Measurements from ENCODE around the gene KCNH3.

Gene KCNH3

GRCh38 chr12:49548481-49548821 is 9.6 kb downstream of the KCNH3 start:
- no peak for DNase-seq

DNA sequence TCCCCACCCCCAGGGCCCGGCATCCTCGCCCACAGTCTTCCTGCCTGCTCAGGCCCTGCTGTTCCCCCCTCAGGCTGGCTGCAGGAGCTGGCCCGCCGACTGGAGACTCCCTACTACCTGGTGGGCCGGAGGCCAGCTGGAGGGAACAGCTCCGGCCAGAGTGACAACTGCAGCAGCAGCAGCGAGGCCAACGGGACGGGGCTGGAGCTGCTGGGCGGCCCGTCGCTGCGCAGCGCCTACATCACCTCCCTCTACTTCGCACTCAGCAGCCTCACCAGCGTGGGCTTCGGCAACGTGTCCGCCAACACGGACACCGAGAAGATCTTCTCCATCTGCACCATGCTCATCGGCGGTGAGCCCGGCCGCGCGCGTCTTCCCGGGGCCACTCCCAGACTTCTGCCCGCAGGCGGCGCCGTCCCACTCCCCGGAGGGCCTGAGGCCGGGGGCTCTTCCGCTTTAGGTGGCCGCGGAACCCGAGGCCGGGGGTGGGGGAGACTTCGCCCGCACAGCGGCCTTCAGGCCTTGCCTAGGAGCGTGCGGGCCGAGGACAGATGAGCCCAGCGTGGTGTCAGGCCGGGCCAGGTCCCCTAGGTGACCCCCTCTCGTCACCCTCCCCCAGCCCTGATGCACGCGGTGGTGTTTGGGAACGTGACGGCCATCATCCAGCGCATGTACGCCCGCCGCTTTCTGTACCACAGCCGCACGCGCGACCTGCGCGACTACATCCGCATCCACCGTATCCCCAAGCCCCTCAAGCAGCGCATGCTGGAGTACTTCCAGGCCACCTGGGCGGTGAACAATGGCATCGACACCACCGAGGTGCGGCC is 10.2 kb downstream of the KCNH3 start:
- DNase-seq: no peak

DNA sequence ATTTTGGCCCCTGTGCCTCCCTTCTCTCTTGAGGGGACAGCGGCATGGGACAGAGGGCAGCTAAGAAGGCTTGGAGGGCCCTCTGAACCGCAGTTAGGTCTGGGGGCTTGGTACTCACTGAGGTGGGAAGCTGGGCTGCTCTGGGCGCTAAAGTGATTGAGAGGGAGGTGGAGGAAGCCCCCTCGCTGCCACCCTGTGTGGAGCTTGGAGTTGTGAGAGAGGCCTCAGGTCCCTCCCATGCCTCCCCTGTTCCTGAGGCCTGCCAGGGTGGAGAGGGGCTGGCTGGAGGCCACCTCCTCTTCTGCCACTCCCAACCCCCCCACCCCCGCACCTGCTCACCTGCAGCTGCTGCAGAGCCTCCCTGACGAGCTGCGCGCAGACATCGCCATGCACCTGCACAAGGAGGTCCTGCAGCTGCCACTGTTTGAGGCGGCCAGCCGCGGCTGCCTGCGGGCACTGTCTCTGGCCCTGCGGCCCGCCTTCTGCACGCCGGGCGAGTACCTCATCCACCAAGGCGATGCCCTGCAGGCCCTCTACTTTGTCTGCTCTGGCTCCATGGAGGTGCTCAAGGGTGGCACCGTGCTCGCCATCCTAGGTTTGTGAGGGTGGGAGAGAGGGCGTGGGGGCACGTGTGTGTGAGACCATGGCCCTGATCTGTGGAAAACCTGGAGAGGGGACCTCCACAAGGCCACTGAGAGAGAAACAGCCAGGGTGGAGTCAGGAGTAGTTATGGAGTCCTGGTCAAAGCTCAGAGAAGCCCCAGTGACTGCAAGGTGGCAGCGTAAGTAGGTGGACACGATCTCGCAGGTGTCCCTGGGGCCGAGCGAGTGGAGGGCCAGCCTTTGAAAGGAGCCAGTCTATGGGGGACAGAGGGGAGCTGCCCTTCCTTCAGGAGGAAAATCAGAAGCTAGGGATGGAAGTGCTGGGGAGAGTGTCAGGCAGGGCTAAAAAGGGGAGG is 11.2 kb downstream of the KCNH3 start:
- DNase-seq: no peak

DNA sequence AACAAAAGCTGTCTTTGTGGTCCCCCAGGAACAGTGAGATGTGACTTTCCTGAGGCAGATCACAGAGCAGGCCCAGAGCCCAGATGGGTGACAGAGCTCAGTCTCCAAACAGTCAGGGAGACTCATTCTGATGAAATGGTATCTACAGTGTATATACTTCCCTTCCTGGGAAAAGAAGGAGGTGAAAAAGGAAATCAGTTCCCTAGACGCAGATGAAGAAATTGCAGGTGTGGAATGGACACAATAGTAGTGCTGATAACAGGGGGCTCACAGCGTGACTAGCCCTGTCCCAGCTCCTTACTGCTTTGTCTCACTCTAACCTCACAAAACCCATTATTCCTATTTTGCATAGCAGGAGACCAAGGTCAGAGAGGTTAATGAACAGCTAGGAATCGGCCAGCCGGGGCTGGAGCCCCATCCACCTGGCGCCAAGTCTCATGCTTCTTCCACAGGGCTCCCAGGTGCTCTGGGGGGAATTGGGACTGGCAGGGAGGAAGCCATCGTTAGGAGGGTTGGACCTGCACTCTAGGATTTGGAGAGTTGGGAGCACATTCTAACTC is 11.9 kb downstream of the KCNH3 start:
- no peak for DNase-seq

GRCh38 chr12:49552014-49552413 is 13.2 kb downstream of the KCNH3 start:
- no peak for DNase-seq

DNA sequence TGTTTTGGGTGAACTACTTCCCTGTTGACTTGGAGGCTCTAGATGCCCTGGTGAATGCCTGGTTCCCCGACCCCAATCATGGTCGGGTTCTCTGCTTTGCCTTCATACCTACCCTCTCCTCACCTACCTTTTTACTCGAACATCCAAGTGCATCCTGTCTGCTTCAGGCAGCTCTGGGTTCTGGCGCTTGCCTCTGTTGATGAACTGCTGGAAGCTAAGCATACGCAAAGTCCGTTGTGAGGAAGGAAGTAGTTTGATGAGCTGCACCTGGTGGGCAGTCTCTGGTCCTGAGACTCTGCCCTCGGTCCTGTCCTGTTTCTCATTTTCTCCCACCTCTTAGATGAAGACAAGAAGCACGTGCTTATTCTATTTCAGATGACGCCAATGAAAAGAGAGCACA is 13.6 kb downstream of the KCNH3 start:
- DNase-seq: no peak

DNA sequence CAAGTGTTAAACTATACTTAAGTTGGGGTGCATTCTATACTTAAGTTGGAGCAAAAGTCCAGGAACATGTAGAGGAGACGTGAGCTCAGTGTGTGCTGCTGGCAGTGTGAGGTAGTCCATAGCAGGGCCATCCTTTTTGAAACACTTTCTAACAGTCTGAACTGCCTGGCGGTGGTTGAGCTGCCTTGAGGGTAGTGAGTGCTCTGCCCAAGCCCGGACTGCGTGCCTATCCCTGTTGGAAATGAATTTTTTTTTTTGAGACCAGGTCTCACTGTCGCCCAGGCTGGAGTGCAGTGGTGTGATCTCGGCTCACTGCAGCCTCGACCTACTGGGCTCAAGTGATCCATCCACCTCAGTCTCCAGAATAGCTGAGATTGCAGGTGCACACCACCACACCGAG is 14.1 kb downstream of the KCNH3 start:
- DNase-seq: no peak

- DNase-seq: no peak
Measured at GRCh38 chr12:49553512-49554088, 14.8 kb downstream of the KCNH3 start.

DNA sequence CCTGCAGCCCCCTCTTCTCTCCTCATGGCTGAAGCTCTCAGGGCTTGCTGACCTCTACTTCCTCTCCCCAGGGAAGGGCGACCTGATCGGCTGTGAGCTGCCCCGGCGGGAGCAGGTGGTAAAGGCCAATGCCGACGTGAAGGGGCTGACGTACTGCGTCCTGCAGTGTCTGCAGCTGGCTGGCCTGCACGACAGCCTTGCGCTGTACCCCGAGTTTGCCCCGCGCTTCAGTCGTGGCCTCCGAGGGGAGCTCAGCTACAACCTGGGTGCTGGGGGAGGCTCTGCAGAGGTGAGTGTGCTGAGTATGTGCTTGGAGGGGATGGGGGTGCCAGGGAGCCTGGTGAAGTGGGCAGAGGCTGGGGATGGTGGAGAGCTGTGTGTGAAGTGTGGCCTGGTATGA is 15.4 kb downstream of the KCNH3 start:
- no peak for DNase-seq

DNA sequence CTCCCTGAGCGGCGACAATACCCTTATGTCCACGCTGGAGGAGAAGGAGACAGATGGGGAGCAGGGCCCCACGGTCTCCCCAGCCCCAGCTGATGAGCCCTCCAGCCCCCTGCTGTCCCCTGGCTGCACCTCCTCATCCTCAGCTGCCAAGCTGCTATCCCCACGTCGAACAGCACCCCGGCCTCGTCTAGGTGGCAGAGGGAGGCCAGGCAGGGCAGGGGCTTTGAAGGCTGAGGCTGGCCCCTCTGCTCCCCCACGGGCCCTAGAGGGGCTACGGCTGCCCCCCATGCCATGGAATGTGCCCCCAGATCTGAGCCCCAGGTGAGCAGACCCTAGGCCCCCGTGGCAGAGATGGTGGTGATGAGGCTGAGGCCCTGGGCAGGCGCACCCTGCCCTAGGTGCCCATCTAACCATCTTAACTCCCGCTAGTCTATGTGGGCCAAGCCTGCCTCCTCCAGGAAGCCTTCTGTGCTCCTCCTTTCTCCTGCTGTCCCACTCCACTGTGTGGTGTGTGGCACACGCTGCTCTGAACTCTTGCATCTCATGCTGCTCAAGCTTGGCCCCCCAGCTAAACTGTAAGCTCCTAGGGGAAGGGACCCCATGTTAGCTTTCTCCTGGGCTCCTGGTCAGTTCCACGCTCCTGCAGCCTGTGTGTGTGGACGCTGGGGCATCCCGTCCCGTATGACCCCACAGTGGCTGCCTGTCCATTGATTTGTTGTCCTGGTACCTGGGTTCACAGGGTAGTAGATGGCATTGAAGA is 17.0 kb downstream of the KCNH3 start:
- no peak for DNase-seq

DNA sequence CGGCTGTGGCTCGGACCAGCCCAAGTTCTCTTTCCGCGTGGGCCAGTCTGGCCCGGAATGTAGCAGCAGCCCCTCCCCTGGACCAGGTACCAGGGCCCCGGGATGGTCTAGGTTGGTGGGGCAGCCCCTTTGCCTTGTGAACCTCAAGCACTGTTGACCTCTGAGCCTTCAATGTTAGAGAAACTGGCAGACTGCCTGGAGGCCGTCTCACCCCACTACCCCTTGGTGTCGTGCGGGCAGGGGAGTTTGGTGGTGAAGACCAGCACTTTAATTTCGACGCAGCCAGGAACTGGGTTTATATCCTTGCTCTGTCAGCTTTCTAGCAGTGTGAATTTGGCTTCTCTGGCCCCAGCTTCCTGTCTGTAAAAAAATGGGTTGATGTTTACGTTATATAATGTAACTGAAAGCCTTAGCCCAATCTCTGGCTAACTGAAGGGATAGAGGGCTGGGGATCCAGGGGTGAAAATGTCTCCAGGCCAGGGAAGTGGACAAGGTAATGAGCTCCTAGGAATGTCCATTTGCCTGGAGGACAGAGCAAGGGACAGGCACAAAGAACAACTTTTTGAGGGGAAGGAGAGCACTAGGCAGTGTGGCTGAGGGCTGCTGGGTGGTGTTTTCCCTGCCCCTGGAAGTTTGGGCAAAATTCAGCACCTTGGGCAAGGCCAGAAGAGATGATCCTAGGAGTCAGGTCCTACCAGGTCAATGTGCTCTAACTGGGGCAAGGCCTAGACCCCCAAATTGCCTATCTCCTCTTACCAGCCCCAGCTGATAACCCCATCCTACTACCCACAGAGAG is 17.8 kb downstream of the KCNH3 start:
- DNase-seq: no peak

DNA sequence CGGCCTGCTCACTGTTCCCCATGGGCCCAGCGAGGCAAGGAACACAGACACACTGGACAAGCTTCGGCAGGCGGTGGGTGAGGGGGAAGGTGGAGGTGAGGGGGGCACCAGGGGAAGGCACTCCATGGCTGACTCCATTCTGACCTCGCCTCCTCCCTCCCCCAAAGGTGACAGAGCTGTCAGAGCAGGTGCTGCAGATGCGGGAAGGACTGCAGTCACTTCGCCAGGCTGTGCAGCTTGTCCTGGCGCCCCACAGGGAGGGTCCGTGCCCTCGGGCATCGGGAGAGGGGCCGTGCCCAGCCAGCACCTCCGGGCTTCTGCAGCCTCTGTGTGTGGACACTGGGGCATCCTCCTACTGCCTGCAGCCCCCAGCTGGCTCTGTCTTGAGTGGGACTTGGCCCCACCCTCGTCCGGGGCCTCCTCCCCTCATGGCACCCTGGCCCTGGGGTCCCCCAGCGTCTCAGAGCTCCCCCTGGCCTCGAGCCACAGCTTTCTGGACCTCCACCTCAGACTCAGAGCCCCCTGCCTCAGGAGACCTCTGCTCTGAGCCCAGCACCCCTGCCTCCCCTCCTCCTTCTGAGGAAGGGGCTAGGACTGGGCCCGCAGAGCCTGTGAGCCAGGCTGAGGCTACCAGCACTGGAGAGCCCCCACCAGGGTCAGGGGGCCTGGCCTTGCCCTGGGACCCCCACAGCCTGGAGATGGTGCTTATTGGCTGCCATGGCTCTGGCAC is 18.5 kb downstream of the KCNH3 start:
- DNase-seq: no peak

- DNase-seq: no peak
Measured at GRCh38 chr12:49557917-49558215, 19.0 kb downstream of the KCNH3 start.

- no peak for DNase-seq
Measured at GRCh38 chr12:49558526-49558925, 19.7 kb downstream of the KCNH3 start.

DNA sequence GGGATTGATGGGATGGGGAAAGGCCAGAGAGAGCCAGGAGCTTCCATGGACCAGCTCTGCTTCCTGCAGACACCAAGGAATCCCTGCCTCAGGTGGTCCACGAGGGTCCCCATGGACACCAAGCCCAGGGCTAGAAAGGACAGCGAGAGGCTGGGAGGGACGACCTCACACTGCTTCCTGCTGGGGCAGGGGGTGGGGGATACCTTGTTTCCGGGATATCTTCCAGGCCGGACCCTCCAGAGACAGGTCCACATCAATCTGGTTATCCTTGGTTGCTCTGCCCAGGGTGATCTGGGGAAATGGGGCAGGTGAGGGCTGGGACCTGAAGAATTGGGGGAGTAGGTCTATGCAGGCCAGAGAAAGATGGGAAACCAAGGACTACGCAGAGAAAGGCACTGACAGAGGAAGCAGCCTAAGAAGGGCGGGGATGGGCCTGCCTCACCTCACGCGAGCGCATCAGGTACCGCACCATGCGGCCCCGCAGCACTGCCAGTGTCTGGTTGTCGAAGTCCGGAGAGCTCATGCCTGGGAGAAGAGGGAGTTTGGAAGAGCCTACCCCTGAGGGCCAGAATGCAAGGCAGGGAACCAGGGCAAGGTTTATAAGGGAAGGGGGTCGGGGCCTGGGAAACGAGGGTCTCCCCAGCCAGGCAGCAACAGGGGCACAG is 20.3 kb downstream of the KCNH3 start:
- no peak for DNase-seq

GRCh38 chr12:49560695-49561094 is 21.9 kb downstream of the KCNH3 start:
- no peak for DNase-seq

- no peak for DNase-seq
Measured at GRCh38 chr12:49562233-49562632, 23.4 kb downstream of the KCNH3 start.

- DNase-seq: no peak
Measured at GRCh38 chr12:49562831-49563230, 24.0 kb downstream of the KCNH3 start.

- DNase-seq: no peak
Measured at GRCh38 chr12:49563951-49564685, 25.3 kb downstream of the KCNH3 start.
